Colon (tissue), 2 donors: Measurements from ENCODE around the gene ISG15.
"Not testable (repeated sequence)": the region's sequence is repeated elsewhere in the genome, so short reads cannot be mapped to it uniquely, and the experiment has no call there.

Source experiments
- FAIRE-seq: peaks from 2 replicates; lab custom pipeline; 2012; peaks lifted over from hg19 to GRCh38; lab: Jason Lieb, UNC
- donor health status: control.
- donor health status: control.

Gene ISG15

DNA sequence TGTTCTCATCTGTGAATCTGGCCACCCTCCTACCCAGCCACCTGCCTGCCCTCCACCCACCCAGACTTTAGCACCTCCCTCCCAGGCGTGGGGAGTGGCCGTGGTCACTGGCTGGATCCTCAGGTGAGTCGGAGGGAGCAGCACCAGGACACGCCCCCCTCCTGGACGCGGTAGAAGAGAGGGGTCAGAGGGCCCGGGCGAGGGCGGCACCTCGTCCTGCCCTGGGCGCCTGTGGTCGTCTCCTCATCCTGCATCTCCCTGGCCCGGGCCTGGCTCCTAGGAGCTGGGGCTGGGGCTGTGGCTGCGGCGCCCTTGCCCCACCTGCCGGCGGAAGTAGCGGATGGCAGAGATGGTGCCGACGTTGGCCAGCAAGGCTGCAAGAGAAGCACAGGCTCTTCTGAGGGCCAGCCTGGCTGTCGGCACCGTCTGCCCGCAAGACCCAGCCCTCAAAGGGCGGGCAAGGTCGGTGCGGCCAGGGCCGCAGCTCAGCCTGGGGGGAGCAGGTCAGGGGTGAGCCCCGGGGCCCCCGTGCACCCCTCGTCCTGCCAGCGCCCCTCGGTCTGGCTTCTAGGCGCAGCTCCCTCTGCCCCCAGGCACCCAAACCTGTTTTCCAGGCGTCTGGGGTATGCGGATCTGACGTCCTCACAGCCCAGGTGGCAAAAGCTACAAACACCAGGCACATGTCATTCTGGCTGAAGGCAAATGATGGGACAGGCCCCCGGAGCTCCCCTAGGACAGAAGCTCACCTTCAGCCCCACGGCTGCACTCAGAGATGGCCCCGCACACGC, 37.2 kb upstream of the ISG15 start:
- no peak for FAIRE-seq

DNA sequence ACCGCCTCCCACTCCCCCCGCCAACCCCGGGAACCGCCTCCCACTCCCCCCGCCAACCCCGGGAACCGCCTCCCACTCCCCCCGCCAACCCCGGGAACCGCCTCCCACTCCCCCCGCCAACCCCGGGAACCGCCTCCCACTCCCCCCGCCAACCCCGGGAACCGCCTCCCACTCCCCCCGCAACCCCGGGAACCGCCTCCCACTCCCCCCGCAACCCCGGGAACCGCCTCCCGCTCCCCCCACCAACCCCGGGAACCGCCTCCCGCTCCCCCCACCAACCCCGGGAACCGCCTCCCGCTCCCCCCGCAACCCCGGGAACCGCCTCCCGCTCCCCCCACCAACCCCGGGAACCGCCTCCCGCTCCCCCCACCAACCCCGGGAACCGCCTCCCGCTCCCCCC, 36.5 kb upstream of the ISG15 start:
- FAIRE-seq, result not testable (repeated sequence)

DNA sequence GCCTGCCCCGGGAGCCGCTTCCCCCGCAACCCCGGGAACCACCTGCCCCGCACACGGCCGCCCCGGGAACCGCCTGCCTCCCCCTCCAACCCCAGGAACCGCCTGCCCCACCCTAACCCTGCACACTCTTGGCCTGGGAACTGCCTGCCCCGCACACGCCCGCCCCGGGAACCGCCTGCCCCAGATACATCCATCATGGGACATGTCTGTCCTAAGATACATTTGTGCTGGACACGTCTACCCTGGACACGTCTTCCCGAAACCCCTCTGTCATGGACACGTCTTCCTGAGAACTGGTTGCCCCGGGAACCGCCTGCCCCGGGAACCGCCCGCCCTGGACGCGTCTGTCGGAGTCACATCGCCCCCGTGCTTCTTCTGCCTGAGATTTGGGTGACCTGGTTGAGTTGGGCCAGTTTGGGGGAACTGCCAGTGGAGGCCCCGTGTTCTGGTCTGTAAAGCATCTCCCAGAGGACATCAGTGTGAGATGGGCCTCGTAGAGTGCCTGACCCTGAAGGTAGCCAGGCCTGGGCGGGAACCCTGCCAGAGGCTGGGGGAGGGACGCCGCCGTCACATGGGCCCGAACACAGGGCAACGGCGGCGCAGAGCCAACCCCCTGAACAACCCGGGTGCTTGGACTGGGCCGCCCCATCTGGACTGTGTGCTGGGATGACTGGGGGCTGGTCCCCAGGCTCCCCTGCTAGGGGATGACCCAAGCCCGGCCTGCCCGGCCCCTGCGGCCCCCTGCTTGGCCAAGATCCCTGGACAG, 35.0 kb upstream of the ISG15 start:
- no peak for FAIRE-seq

DNA sequence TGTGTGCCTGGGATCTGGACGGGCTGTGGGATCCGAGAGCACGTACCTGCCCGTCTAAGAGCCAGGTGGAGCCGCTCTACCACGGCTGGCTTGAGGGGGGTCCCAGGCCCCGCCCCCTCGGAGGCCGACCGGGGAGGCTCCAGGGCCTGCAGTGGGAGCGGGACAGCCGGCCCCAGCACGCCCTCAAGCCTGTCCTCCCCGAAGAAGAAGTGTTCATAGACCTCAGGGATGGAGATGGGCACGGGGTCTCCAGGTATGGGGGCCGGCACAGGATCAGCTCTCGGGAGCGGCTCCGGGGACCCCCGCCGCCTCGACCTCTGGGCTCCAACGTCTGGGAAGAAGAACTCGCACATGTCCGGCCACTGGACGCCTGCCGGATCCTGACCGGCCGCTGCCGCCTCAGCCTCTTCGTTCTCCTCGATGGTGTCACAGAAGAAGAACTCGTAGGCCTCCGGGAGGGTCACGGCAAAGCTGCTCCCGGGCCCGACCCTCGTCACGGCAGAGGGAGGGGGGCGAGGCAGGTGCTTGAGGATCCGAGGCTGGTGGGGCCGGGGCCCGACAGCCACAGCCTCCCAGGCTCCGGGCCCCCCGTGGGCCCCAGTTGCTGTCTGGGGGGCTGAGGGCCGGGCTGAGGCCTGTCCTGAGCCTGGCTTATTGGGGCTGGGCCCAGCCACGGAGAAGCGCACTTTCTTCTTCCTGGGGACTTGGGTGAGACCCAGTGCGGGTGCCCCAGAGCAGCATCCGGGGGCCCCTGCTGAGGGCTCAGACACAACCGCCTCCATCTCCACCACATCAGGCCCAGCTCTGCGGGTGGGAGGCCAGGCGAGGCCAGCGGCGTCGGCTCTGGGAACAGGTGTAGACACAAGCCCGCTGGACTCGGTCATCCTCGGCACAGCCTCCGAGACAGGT, 34.2 kb upstream of the ISG15 start:
- FAIRE-seq, result no peak

DNA sequence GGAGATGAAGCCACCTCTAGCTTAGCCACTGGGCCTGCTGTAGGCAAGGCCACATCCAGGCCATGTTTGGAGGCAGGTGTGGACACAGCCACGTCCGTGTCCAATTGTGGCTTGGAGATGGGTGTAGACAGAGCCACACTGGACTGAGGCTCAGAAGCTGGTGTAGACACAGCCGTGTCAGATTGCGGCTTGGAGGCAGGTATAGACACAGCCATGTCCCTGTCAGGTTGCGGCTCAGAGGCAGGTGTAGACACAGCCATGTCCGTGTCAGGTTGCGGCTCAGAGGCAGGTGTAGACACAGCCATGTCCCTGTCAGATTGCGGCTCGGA, 33.6 kb upstream of the ISG15 start:
- FAIRE-seq, result no peak

DNA sequence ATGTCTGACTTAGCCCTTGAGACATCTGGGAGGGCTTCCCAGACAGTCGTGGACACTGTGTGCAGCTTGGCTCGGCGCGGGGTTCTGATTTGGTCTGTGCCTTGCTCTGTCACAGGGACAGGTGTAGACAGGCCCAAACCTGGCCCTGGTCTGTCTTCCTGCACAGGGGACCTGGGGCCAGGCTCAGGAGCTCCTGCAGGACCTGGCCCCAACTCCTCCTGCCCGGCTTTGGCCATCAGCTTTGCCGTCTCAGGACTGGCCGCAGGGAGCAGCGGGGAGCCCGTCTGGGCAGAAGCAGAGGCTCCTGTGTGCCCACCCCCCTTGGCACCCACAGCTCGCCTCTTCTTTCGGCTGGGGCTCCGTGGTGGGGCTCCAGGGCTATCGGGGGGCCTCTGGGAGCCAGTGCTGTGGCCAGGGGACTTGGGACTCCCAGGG, 33.1 kb upstream of the ISG15 start:
- FAIRE-seq, result no peak

DNA sequence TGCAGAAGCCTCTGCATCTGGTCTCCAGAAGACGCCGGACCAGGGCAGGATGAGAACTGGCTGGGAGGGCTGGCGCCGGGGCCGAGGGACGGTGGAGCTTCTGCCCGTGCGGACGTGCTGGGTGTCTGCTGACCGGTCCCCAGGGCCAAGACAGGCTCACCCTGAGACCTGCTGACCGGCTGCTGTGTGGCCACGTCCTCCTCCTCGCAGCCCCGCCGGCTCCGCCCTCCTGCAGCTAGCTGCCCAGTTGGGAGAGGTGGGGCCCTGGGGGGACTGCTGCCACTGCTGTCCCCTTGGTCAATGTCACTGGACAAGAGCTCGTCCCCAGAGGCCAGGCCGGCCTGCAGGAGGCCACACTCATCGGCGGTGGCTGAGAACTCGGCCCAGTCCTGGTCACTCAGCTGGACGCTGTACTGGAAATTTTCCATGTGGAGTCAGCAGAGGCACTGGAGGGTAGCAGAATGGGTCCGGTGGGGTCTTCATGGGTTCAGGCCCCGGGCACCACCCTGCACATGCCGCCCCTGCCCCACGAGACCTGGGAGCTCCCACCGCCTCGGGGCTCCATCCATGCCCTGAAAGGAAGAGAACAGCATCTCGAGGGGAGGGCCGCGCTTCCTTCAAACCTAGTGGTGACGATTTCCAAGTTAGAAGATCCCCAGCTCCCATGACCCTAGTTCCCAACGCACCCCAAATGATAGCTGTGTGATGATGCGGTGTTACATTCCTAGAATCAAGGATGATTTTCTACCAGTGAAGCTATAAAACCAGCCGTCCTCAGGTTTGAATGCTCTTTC, 32.5 kb upstream of the ISG15 start:
- FAIRE-seq, result no peak

DNA sequence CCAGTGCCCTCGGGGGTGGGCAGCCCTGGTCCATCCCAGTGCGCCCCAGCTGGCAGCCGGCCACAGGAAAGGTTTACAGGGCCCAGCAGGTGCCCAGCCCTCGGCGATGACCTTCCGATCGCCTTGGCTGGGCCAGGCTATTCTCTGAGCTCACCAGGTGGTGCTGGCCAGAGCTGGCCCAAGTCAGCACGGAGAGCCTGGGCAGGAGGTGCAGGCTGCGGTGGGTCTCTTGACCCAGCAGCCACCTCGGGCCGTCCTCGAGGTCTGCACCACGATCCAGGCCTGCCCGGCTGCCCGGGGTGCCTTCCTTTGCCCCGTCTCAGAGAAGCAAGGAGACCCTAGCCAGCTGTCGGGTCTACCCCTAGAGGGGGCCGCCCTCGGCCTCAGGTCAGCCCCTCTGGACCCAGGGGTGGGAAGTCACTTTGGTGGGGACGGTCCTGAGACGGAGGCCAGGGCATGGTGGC, 31.8 kb upstream of the ISG15 start:
- FAIRE-seq, result no peak

DNA sequence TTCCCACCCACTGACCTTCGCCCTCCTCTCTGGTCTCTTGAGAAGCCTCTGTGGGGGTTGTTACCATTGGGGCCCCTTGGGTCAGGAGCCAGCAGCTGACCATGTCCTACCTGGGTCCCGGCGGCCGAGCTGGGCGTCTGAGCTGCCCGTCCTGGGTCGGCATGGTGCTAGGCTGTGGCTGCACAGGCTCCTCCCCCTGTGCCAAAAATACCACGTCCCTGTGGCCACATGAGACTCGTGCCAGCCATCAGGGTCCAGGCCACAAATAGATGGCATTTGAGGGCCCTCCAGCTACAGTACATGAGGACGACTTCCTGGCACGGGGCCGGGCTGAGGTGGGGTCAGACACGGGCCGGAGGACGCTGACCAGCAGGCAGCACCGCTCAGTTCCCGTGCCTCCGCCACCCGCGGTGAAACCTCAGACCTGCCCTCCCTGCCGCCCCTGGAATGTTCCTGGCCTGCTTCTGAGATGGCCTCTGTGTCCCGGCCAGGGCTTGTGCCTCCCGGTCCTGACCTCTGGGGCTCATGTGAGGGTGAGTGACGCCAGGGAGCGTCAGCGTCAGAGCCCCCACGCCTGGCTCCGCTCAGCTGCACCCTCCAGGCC, 31.2 kb upstream of the ISG15 start, which contains the start of gene PERM1:
Gene PERM1, minus strand, starts transcription at position 139 of the 604 bp plus-strand sequence. CDS start 1,064 bp downstream, outside the sequence.
- no peak for FAIRE-seq

DNA sequence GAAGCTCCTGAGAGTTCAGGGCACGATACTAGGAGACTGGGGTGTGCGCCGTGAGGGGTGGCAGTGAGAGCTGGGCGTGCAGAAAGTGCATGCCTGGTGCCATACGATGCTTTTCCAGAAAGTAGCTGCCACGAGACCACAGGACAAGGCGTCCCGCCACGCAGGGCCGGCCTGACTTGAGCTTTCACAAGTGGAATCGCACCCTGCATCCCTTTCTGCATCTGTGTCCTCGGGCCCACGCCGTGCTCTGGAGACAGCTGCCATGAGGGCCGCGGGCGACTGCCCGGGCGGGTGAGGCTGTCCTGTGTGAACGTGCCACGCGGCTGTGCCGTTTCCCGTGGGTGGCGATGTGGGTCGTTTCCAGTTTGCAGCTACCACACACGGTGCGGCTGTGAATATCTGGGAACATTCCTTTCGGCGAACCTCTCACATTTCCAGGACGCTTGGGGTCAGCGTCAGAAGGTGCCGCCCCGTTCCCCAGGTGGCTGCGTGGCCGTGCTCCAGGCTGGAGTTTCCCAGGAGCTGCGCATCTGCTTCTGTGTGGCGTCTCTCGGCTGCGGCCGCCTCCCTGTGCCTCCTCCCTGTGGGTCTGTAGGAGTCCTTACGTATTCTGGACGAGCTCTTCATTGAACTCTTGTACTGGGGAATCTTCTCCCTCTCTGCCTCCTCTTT, 30.4 kb upstream of the ISG15 start:
- no peak for FAIRE-seq

DNA sequence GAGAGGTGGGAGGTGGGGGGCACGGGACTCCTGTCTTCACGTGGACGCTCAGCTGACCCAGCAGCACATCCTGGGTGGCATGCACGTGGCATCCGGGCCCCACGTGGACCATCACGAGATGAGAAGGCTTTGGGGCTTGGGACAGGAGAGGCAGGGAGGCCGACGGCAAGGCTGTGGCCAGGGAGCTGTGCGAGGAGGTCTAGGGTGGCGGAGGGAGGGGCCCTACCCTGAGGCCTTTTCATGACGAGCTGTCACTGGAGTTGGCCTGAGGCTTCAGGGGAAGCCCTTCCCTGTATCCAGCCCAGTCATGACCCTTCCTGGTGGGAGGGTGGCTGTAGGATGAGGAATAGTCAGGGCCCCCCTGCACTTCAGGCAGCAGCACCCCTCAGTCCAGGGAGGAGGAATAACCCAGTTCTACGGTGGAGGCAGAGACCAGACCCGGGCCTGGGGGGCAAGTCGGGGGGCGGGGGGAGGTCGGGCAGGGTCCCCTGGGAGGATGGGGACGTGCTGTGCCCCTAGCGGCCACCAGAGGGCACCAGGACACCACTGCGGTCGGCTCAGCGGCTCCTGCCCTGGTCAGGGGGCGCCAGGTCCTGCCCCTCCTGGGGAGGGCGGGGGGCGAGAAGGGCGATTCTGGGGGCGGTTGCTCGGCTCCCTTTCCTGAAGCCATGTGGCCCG, 29.4 kb upstream of the ISG15 start:
- no peak for FAIRE-seq

DNA sequence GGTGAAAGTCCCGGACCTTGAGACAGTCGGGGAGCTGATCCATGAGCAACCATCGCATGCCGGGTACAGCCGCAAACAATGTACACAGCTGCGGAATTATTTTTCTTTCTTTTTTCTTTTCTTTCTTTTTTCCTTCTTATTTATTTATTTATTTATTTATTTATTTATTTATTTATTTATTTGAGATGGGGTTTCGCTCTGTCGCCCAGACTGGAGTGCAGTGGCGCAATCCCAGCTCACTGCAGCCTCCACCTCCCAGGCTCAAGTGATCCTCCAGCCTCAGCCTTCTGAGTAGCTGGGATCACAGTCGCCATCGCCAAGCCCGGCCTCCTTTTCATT, 28.9 kb upstream of the ISG15 start:
- FAIRE-seq, result no peak

DNA sequence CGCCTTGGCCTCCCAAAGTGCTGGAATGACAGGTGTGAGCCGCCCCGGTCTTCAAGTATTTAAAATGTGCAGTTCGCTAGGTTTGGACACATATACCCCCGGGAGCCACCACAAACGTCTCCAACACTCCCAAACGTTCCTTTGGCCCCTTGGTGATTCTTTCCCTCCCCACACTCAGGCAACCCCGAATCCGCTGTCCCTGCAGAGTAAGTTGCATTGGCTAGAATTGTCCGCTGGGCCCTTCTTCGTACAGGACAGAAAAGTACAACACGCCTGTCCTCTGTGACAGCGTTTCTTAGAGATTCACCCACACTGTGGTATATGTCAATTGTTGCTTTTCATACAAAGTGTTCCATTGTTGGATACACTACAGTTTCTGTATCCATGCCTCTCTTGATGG, 28.2 kb upstream of the ISG15 start:
- no peak for FAIRE-seq

DNA sequence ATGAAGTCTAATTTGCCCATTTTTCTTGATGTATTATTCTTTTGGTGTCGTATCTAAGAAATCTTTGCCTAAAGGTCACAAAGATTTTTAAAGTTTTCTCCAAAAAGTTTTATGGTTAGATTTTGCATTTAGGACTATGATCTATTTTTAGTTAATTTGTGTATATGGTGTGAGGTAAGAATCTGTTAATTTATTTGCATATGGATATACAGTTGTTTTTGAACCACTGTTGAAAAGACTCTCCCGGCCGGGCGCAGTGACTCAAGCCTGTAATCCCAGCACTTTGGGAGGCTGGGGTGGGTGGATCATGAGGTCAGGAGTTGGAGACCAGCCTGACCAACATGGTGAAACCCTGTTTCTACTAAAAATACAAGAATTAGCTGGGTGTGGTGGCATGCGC, 25.2 kb upstream of the ISG15 start:
- not testable (repeated sequence) for FAIRE-seq

DNA sequence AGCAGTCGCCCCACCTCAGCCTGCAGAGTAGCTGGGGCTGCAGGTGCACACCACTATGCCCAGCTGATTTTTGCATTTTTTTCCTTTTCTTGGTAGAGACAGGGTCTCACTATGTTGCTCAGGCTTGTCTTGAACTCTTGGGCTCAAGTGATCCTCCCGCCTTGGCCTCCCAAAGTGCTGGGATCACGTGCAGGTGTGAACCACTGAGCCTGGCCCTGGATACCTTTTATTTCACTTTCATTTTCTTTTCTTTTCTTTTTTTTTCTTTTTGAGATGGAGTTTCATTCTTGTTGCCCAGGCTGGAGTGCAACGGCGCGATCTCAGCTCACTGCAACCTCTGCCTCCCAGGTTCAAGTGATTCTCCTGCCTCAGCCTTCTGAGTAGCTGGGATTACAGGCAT, 22.0 kb upstream of the ISG15 start:
- FAIRE-seq, result not testable (repeated sequence)

DNA sequence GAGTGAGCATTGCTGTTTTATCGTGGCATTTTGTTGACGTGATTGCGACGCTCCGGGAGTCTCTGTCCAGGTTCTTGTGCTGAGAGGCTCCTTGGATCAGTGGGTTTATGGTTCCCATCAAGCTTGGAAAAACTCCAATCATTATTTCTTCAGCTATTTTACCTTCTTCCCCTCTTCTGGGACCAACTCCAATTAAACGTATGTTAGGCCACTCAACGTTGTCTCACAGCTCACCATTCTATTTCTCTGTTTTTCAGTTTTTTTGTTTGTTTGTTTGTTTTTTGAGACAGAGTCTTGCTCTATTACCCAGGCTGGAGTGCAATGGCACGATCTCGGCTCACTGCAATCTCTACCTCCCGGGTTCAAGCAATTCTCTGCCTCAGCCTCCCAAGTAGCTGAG, 21.4 kb upstream of the ISG15 start:
- FAIRE-seq, result no peak

DNA sequence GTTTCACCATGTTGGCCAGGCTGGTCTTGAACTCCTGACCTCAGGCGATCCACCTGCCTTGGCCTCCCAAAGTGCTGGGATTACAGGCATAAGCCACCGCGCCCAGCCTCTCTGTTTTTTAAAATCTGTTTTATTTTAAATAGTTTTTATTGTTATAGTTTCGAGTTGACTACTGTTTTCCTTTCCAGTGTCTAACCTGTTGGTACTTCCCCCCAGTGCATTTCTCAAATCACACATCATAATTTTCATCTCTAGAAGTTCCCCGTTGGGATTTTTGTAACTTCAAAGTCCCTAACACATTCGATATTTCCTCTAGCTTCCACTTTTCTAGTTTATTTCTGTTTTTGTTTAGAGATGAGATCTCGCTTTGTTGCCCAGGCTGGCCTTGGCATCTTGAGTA, 20.9 kb upstream of the ISG15 start:
- FAIRE-seq, result no peak

DNA sequence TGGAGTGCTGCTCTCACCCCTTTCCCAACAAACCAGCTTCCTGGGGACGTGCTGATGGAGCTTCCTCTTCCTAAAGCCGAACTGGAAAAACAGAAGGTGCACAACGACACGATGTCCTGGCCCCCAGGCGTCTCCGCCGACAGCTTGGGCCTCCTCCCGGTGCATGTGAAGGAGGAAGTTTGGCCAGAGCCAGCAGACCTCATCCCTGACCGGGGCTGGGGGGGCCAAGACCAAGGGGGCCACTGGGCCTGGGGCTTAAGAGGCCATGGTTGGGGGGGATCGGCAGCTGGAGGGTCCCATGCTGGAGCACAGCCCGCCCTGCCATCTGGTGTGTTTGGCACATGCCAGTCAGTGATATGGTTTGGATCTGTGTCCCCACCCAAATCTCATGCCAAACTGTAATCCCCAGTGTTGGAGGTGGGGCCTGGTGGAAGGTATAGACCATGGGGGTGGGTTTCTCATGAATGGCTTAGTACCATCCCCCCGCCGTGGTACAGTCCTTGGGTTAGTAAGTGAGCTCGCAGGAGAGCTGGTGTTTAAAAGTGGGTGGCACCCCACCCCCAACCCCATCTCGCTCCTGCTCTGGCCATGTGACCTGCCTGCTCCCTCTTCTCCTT, 19.8 kb upstream of the ISG15 start:
- FAIRE-seq, result no peak

DNA sequence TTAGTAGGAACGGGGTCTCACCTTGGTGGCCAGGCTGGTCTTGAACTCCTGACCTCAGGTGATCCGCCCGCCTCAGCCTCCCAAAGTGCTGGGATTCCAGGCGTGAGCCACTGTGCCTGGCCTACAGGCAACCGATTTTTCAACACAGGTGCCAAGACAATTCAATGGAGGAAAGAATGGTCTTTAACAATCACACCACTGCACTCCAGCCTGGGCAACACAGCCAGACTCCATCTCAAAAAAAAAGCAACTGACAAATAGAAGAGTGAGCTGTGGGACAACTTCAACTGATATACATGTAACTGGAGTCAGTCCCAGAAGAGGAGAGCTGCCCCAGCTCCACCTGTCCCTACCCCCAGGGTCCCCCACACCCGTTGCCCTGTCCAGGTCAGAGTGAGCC, 18.8 kb upstream of the ISG15 start:
- not testable (repeated sequence) for FAIRE-seq
